ENCODE results near the gene ABCC4. TPM values are rescaled to one million over a fixed set of nuclear protein-coding genes. Genes with fewer than 3 reads are reported as not detected.
A peak's percentile ranks its signal among the peaks of the same experiment; 100 is the strongest.

ABCC4 gene
- total and polyA plus RNA-seq, 2 of the 13 experiments (the other 11 are each of a cell fraction or from before 2014, with no cell fraction given), result 4.2 to 11.3 TPM

GRCh38 chr13:95301183-95301967, at the start of gene ABCC4 (continued):
- TF ChIP-seq ZNF441 (CRISPR knock-in tag; IDR thresholded peaks at IDR 0.05; ENCODE audit: borderline replicate concordance), result 0 out of 2 replicates have a peak, but pooled peaks have one; percentile 23
- TF ChIP-seq SRSF1 (optimal IDR thresholded peaks at IDR 0.05; ENCODE audit: low read depth, low read length), result no peak
- no peak for TF ChIP-seq DBP (CRISPR knock-in tag; IDR thresholded peaks at IDR 0.05; ENCODE audit: not compliant biosample characterization)
- TF ChIP-seq ZNF451 (CRISPR knock-in tag; IDR thresholded peaks at IDR 0.05), result peak; percentile 51
- no peak for TF ChIP-seq TCF12 (IDR thresholded peaks at IDR 0.05)
- TF ChIP-seq TCF12 (CRISPR knock-in tag; IDR thresholded peaks at IDR 0.05), result no peak
- 0 out of 2 replicates have a peak, but pooled peaks have one; percentile 10 for TF ChIP-seq HES4 (CRISPR knock-in tag; IDR thresholded peaks at IDR 0.05; ENCODE audit: borderline replicate concordance)
- TF ChIP-seq STAT6 (CRISPR knock-in tag; IDR thresholded peaks at IDR 0.05; ENCODE audit: borderline replicate concordance), result no peak
- TF ChIP-seq RXRA (CRISPR knock-in tag; IDR thresholded peaks at IDR 0.05), result peak; percentile 10; the same call in 1 of the 2 replicates
- no peak for TF ChIP-seq PTBP1 (IDR thresholded peaks at IDR 0.05; ENCODE audit: low read depth, low read length, poor library complexity, severe bottlenecking)
- no peak for TF ChIP-seq BCLAF1 (IDR thresholded peaks at IDR 0.05)
- peak; percentile 97 for TF ChIP-seq ARNT2 (CRISPR knock-in tag; IDR thresholded peaks at IDR 0.05; ENCODE audit: low read depth)
- no peak for TF ChIP-seq HMGXB3 (CRISPR knock-in tag; IDR thresholded peaks at IDR 0.05; ENCODE audit: borderline replicate concordance)
- no peak for TF ChIP-seq SMARCE1 (IDR thresholded peaks at IDR 0.05; ENCODE audit: borderline replicate concordance)
- TF ChIP-seq SIX4 (CRISPR knock-in tag; IDR thresholded peaks at IDR 0.05), result no peak
- TF ChIP-seq KDM4B (CRISPR knock-in tag; IDR thresholded peaks at IDR 0.05), result no peak
- TF ChIP-seq SMYD3 (CRISPR knock-in tag; IDR thresholded peaks at IDR 0.05), result 0 out of 2 replicates have a peak, but pooled peaks have one; percentile 45
- no peak for TF ChIP-seq ZNF34 (CRISPR knock-in tag; IDR thresholded peaks at IDR 0.05; ENCODE audit: borderline replicate concordance)

All from HepG2 (cell line).